Middle frontal gyrus (tissue), 1 donor: ENCODE results near the gene DHRS3.

Experiments
- DNase-seq: peaks from one replicate; pipeline ENCODE4 v3.0.0-alpha.2; 2015; ENCODE audit warnings: low spot score; ENCODE audit errors: extremely low spot score

Gene DHRS3

GRCh38 chr1:12518931-12519692 lies 98.9 kb downstream of the DHRS3 start:
- no peak for DNase-seq
